ENCODE data around the gene PFDN2. TPM values are rescaled to one million over a fixed set of nuclear protein-coding genes. Genes with fewer than 3 reads are reported as not detected.
A peak's percentile ranks its signal among the peaks of the same experiment; 100 is the strongest.

PFDN2 gene
- total RNA-seq, 6 experiments from 2014 or later: 77.4 to 114 (median 92.8) TPM

GRCh38 chr1:161153176-161153575 lies 35.3 kb upstream of the PFDN2 start:
- Mint-ChIP-seq H3K4me3 (peak overlapping the region; percentile 96), H3K4me1 (ENCODE audit: low read depth) (peaks cover 18% of the 10 kb centered on the region), H3K27me3 (ENCODE audit: insufficient read depth) (no peaks in the 10 kb centered on the region), H3K36me3 (ENCODE audit: low read depth) (peaks cover 20% of the 10 kb centered on the region; the same call in 1 of the 2 replicates), H3K9me3 (no peaks in the 10 kb centered on the region), H3K27ac (peak overlapping the region; percentile 99)
- no peak for DNase-seq
- no peak for TF ChIP-seq CTCF (IDR thresholded peaks at IDR 0.05)

- Mint-ChIP-seq H3K27ac (no peak overlapping the region), H3K9me3 (no peaks in the 10 kb centered on the region), H3K36me3 (ENCODE audit: low read depth) (no peaks in the 10 kb centered on the region), H3K4me1 (ENCODE audit: low read depth) (no peaks in the 10 kb centered on the region), H3K4me3 (no peak overlapping the region), H3K27me3 (ENCODE audit: insufficient read depth) (no peaks in the 10 kb centered on the region)
- no peak for DNase-seq
- TF ChIP-seq CTCF (IDR thresholded peaks at IDR 0.05): no peak
Observed at GRCh38 chr1:161145832-161146231, 28.0 kb upstream of the PFDN2 start.

- no peaks in the 10 kb centered on the region for H3K9me3 Mint-ChIP-seq
- H3K4me1 Mint-ChIP-seq (ENCODE audit: low read depth): peaks cover 10% of the 10 kb centered on the region; the same call in 1 of the 2 replicates
- H3K36me3 Mint-ChIP-seq (ENCODE audit: low read depth): no peaks in the 10 kb centered on the region
- no peak overlapping the region for H3K27ac Mint-ChIP-seq
- TF ChIP-seq CTCF (IDR thresholded peaks at IDR 0.05): no peak
- no peaks in the 10 kb centered on the region for H3K27me3 Mint-ChIP-seq (ENCODE audit: insufficient read depth)
- DNase-seq: no peak
- H3K4me3 Mint-ChIP-seq: no peak overlapping the region
Observed at GRCh38 chr1:161140755-161141400, 23.0 kb upstream of the PFDN2 start.

GRCh38 chr1:161139766-161140165 lies 21.9 kb upstream of the PFDN2 start:
- H3K27ac Mint-ChIP-seq: no peak overlapping the region
- peaks cover 10% of the 10 kb centered on the region; the same call in 1 of the 2 replicates for H3K4me1 Mint-ChIP-seq (ENCODE audit: low read depth)
- DNase-seq: peak; percentile 50
- no peaks in the 10 kb centered on the region for H3K27me3 Mint-ChIP-seq (ENCODE audit: insufficient read depth)
- H3K36me3 Mint-ChIP-seq (ENCODE audit: low read depth): 0 out of 2 replicates have a peak, but pooled peaks cover 4% of the 10 kb centered on the region
- H3K9me3 Mint-ChIP-seq: no peaks in the 10 kb centered on the region
- peak; percentile 78 for TF ChIP-seq CTCF (IDR thresholded peaks at IDR 0.05)
- H3K4me3 Mint-ChIP-seq: no peak overlapping the region

- Mint-ChIP-seq H3K27ac (peak overlapping the region; percentile 14; the same call in 1 of the 2 replicates), H3K4me1 (ENCODE audit: low read depth) (peaks cover 10% of the 10 kb centered on the region; the same call in 1 of the 2 replicates), H3K36me3 (ENCODE audit: low read depth) (0 out of 2 replicates have a peak, but pooled peaks cover 4% of the 10 kb centered on the region), H3K9me3 (no peaks in the 10 kb centered on the region), H3K27me3 (ENCODE audit: insufficient read depth) (no peaks in the 10 kb centered on the region), H3K4me3 (no peak overlapping the region)
- DNase-seq: no peak
- no peak for TF ChIP-seq CTCF (IDR thresholded peaks at IDR 0.05)
Observed at GRCh38 chr1:161138431-161138830, 20.6 kb upstream of the PFDN2 start.

Data from HFFc6 (cell line).